K562 (cell line): ENCODE measurements around the gene BCL7C. TPM values are rescaled to one million over a fixed set of nuclear protein-coding genes. Genes with fewer than 3 reads are reported as not detected.
"Not testable (repeated sequence)": the region's sequence is repeated elsewhere in the genome, so short reads cannot be mapped to it uniquely, and the experiment has no call there.

Experiments
- ATAC-seq: fragments of 200-7000 bp; cut with Tn5 transposase; 3 replicates; pipeline ENCODE4 v1.9.1; 2020; ENCODE audit warnings: moderate library complexity
- BruUV-seq: library from RNA; stranded (reverse); fragments of 400-500 nt; replicated peaks from 2 replicates; lab custom pipeline; 2021; lab: Mats Ljungman, UMichigan
- CTCF ChIA-PET: fragments of 300-600 bp; formaldehyde crosslinking; extraction: SDS; loops from one replicate; lab custom pipeline; 2021; ENCODE audit warnings: low intra/inter-chr PET ratio; lab: Yijun Ruan, JAX
- POLR2A ChIA-PET: fragments of 300-600, 350-650 bp; sonication (Branson Sonifier 250); formaldehyde crosslinking; extraction: SDS; loops from one replicate; lab custom pipeline; 2021; ENCODE audit warnings: antibody characterized with exemption, inconsistent platforms; lab: Yijun Ruan, JAX
- DNase-seq, 4 experiments: peaks; one replicate each; pipeline versions ENCODE4 v3.0.0 to v3.0.0-alpha.2; 2011 to 2018; ENCODE audit warnings: low spot score in 3 of 4, mixed read lengths in 3 of 4; ENCODE audit errors: extremely low read depth in 1 of 4
- FAIRE-seq: peaks from 2 replicates; lab custom pipeline; 2011; peaks lifted over from hg19 to GRCh38; lab: Jason Lieb, UNC
- H2AFZ ChIP-seq: 2 replicates; pipeline ENCODE4 v1.6.0; 2011; ENCODE audit warnings: low read depth, low read length, control low read depth, inconsistent platforms
- H3K27ac ChIP-seq: fragments of 200-600 bp; 3 replicates; pipeline ENCODE4 v1.8.0; 2011; ENCODE audit warnings: low read depth, mild to moderate bottlenecking, control low read depth, inconsistent platforms, low read length, moderate library complexity, mixed read lengths; ENCODE audit errors: extremely low read depth
- H3K27me3 ChIP-seq, 2 experiments: fragments of 300-600 bp in 1 of 2; 2 replicates in 1 of 2; 3 replicates in 1 of 2; pipeline versions ENCODE4 v1.6.0 to v1.8.0; 2011; ENCODE audit warnings: inconsistent platforms in 2 of 2, low read length in 2 of 2, mild to moderate bottlenecking in 1 of 2, mixed read lengths in 1 of 2, moderate library complexity in 1 of 2; ENCODE audit not compliant: control insufficient read depth in 2 of 2, insufficient read depth in 2 of 2
- H3K36me3 ChIP-seq: fragments of 300-600 bp; 3 replicates; pipeline ENCODE4 v1.8.0; 2011; ENCODE audit warnings: mild to moderate bottlenecking, low read length, inconsistent platforms; ENCODE audit not compliant: control insufficient read depth, insufficient read depth
- H3K4me1 ChIP-seq, 2 experiments: fragments of 200-600 bp in 1 of 2; replicated peaks in 1 of 2; 2 replicates in 1 of 2; 3 replicates in 1 of 2; pipeline versions ENCODE4 v1.5.1 to v1.8.0; 2011; ENCODE audit warnings: inconsistent platforms in 2 of 2, low read length in 2 of 2, mild to moderate bottlenecking in 1 of 2, mixed read lengths in 1 of 2, moderate library complexity in 1 of 2; ENCODE audit not compliant: control insufficient read depth in 2 of 2, insufficient read depth in 2 of 2
- H3K4me2 ChIP-seq: 2 replicates; pipeline ENCODE4 v1.6.1; 2011; ENCODE audit warnings: low read length, control low read depth, inconsistent platforms, mixed read lengths; ENCODE audit not compliant: insufficient read depth
- H3K4me3 ChIP-seq: fragments of 200-600 bp; sonication (generic), shearing (Covaris generic); 2 replicates; pipeline ENCODE4 v1.5.1; 2016; ENCODE audit warnings: control low read depth, inconsistent platforms
- H3K79me2 ChIP-seq: fragments of 200-600 bp; 3 replicates; pipeline ENCODE4 v1.8.0; 2011; ENCODE audit warnings: low read length, inconsistent platforms; ENCODE audit not compliant: control insufficient read depth, insufficient read depth
- H3K9ac ChIP-seq, 2 experiments: 2 replicates each; pipeline versions ENCODE4 v1.6.0 to v1.6.1; 2011; ENCODE audit warnings: low read depth in 2 of 2, low read length in 2 of 2, control low read depth in 1 of 2, inconsistent platforms in 1 of 2, mild to moderate bottlenecking in 1 of 2, mixed read lengths in 1 of 2; ENCODE audit not compliant: insufficient read depth in 1 of 2
- H3K9me1 ChIP-seq: one replicate; pipeline ENCODE4 v1.6.0; 2011; ENCODE audit warnings: inconsistent platforms, mild to moderate bottlenecking, low read length, moderate library complexity; ENCODE audit not compliant: control insufficient read depth, insufficient read depth
- H3K9me3 ChIP-seq: replicated peaks from 2 replicates; pipeline ENCODE4 v1.5.1; 2011; ENCODE audit warnings: low read depth, low read length, inconsistent platforms; ENCODE audit not compliant: control insufficient read depth, insufficient read depth
- H4K20me1 ChIP-seq: replicated peaks from 2 replicates; pipeline ENCODE4 v1.6.1; 2011; ENCODE audit warnings: low read length, inconsistent platforms, mixed read lengths; ENCODE audit not compliant: control insufficient read depth, insufficient read depth
- CBX3 ChIP-seq, 2 experiments: IDR thresholded peaks; 1 replicate in 1 of 2; 2 replicates in 1 of 2; pipeline ENCODE4 v1.6.1; 2012; ENCODE audit warnings: inconsistent platforms in 2 of 2, low read length in 2 of 2, borderline replicate concordance in 1 of 2, control low read depth in 1 of 2
- SMAD4 ChIP-seq: fragments of 250-450 bp; sonication (Bioruptor Pico); conservative IDR thresholded peaks from 2 replicates; pipeline ENCODE4 v1.8.0; 2021; ENCODE audit warnings: inconsistent platforms, mild to moderate bottlenecking, moderate library complexity
- TRIM24 ChIP-seq, 2 experiments: fragments of 450-650 bp; IDR thresholded peaks; 2 replicates each; pipeline ENCODE4 v1.6.1; 2016
- TRIM28 ChIP-seq: fragments of 450-650 bp; IDR thresholded peaks from 2 replicates; pipeline ENCODE4 v1.6.1; 2017
- ZNF12 ChIP-seq: sonication (generic); formaldehyde crosslinking; IDR thresholded peaks from 2 replicates; pipeline ENCODE4 v1.4.0; 2020; ENCODE audit warnings: mild to moderate bottlenecking, missing genetic modification reagents
- WGBS: fragments of 100-300 bp; shearing (Covaris generic); methylation state at CpG from one replicate; pipeline ENCODE4 v1.1.6; 2016; ENCODE audit warnings: low coverage, mixed read lengths; ENCODE audit not compliant: insufficient coverage; ENCODE audit errors: missing lambda C conversion rate; 5-methylcytosine and 5-hydroxymethylcytosine counted together
- in situ Hi-C: fragments of 300-500 bp; cut with MboI; formaldehyde crosslinking; loops from 4 replicates; pipeline ENCODE4 v1.15.0; 2018; ENCODE audit warnings: inconsistent platforms, mixed read lengths
- intact Hi-C: fragments of 100-400 bp; cut with micrococcal nuclease; formaldehyde crosslinking; loops from 2 replicates; pipeline ENCODE4 v1.14.2; 2022
- polyA plus RNA-seq, 8 experiments: library from polyadenylated mRNA; depleted of rRNA in 4 of 8; stranded (reverse) in 5 of 8; unstranded in 3 of 8; fragments of >200 nt; fragmentation: Nextera tagmentation in 2 of 8; fragmentation: Illumina TruSeq in 1 of 8; extraction: Ambion mirVana in 2 of 8; extraction: Trizol in 1 of 8; gene quantifications; 2 replicates each; pipeline versions ENCODE4 v1.2.1 to v1.2.3, GENCODE V29; 2011 to 2014; ENCODE audit warnings: inconsistent platforms in 1 of 8, missing spikeins in 1 of 8
- total RNA-seq, 7 experiments: library from RNA; depleted of rRNA in 6 of 7; stranded (reverse); fragments of >200 nt in 6 of 7; fragmentation: Illumina TruSeq in 2 of 7; extraction: Trizol in 2 of 7; gene quantifications; 2 replicates each; pipeline versions ENCODE4 v1.2.1 to v1.2.3, GENCODE V29; 2011 to 2021; ENCODE audit warnings: low replicate concordance in 1 of 7
- TF ChIP-seq, protein P1 (sequence below): fragments of 450-650 bp; IDR thresholded peaks from 2 replicates; pipeline ENCODE4 v1.6.1; 2018; ENCODE audit warnings: mild to moderate bottlenecking, low read depth; ENCODE audit not compliant: partially characterized antibody

The BCL7C gene
- total and polyA plus RNA-seq, 9 of the 15 experiments (the other 6 are each of a cell fraction or from before 2014, with no cell fraction given) = 1.7 to 85.8 (median 19.6) TPM

DNA sequence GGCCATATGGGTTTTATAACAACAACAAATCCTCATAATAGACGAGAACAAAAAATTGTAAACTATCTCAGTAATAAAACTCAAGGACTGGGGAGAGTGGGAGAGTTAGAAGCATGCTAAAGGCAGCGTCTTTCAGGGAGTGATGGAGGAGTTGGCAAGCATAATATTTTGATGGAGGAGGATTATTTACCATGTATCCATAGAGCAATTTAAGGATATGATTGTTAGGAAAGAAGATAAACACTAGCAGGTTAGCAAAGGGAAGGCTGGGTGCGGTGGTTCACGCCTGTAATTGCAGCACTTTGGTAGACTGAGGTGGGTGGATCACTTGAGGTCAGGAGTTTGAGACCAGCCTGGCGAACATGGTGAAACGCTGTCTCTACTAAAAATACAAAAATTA is 27.8 kb downstream of the BCL7C start (continued):
- TF ChIP-seq SMAD4 = no peak

GRCh38 chr16:30863178-30863577 is 30.7 kb downstream of the BCL7C start:
- FAIRE-seq, H3K4me1 ChIP-seq, H3K27me3 ChIP-seq, CTCF ChIA-PET, ATAC-seq, H3K4me2 ChIP-seq, DNase-seq, H2AFZ ChIP-seq, intact Hi-C loops, H3K9me3 ChIP-seq, BruUV-seq, POLR2A ChIA-PET, H3K4me3 ChIP-seq, H3K79me2 ChIP-seq, H4K20me1 ChIP-seq, H3K27ac ChIP-seq, H3K9ac ChIP-seq, H3K36me3 ChIP-seq, H3K9me1 ChIP-seq, in situ Hi-C loops: not testable (repeated sequence)
- WGBS = 50% methylated on average over 3 of the region's 3 CpGs
- TF ChIP-seq ZNF12 (CRISPR knock-in tag) (0 out of 2 replicates have a peak, but pooled peaks have one; percentile 39), TRIM28 (peak; percentile 63; the same call in 1 of the 2 replicates), TRIM24 (IDR thresholded peaks at IDR 0.05) (peak in 1 of 2 experiments; percentile 17; a peak in 1 of 4 replicates), CBX3 (IDR thresholded peaks at IDR 0.05; ENCODE audit: borderline replicate concordance in 1 of 2, low read length in 2 of 2) (peak in 1 of 2 experiments; percentile 77; a peak in 2 of 3 replicates)
- TF ChIP-seq, protein P1, sequence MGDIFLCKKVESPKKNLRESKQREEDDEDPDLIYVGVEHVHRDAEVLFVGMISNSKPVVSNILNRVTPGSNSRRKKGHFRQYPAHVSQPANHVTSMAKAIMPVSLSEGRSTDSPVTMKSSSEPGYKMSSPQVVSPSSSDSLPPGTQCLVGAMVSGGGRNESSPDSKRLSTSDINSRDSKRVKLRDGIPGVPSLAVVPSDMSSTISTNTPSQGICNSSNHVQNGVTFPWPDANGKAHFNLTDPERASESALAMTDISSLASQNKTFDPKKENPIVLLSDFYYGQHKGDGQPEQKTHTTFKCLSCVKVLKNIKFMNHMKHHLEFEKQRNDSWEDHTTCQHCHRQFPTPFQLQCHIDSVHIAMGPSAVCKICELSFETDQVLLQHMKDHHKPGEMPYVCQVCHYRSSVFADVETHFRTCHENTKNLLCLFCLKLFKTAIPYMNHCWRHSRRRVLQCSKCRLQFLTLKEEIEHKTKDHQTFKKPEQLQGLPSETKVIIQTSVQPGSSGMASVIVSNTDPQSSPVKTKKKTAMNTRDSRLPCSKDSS = peak; percentile 78

DNA sequence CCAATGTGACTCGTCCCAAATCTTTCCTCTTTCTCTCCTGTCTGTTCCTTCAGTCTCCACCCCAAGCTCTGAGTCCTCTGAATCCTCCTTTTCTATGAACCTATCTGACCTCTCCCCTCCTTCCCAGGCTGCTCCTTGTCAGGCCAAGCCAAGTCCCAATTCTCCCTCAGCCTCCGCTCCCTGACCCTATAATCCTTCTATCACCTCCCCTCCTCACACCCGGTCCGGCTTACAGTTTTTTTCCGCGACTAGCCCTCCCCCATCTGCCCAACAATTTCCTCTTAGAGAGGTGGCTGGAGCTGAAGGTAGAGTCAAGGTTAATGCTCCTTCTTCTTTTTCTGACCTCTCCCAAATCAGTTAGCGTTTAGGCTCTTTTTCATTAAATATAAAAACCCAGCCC is 33.1 kb downstream of the BCL7C start:
- H3K79me2 ChIP-seq, in situ Hi-C loops, H3K4me1 ChIP-seq, H3K36me3 ChIP-seq, H3K9me3 ChIP-seq, DNase-seq, H3K9ac ChIP-seq, intact Hi-C loops, POLR2A ChIA-PET, FAIRE-seq, H3K27me3 ChIP-seq, H2AFZ ChIP-seq, ATAC-seq, CTCF ChIA-PET, H4K20me1 ChIP-seq, H3K9me1 ChIP-seq, H3K27ac ChIP-seq, H3K4me3 ChIP-seq, BruUV-seq, H3K4me2 ChIP-seq: not testable (repeated sequence)
- 29% methylated on average over 7 of the region's 7 CpGs for WGBS
